ENCODE measurements around the gene ZNF718.
"Not testable (repeated sequence)": the region's sequence is repeated elsewhere in the genome, so short reads cannot be mapped to it uniquely, and the experiment has no call there.

DNA sequence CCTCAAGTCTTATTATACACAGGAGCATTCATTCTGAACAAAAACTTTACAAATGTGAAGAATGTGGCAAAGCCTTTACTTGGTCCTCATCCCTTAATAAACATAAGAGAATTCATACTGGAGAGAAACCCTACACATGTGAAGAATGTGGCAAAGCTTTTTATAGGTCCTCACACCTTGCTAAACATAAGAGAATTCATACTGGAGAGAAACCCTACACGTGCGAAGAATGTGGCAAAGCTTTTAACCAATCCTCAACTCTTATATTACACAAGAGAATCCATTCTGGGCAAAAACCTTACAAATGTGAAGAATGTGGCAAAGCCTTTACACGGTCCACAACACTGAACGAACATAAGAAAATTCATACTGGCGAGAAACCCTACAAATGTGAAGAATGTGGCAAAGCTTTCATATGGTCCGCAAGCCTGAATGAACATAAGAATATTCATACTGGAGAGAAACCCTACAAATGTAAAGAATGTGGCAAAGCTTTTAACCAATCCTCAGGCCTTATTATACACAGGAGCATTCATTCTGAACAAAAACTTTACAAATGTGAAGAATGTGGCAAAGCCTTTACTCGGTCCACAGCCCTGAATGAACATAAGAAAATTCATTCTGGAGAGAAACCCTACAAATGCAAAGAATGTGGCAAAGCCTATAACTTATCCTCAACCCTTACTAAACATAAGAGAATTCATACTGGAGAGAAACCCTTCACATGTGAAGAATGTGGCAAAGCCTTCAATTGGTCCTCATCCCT lies 37.6 kb upstream of the ZNF718 start:
- TF ChIP-seq, protein P1, sequence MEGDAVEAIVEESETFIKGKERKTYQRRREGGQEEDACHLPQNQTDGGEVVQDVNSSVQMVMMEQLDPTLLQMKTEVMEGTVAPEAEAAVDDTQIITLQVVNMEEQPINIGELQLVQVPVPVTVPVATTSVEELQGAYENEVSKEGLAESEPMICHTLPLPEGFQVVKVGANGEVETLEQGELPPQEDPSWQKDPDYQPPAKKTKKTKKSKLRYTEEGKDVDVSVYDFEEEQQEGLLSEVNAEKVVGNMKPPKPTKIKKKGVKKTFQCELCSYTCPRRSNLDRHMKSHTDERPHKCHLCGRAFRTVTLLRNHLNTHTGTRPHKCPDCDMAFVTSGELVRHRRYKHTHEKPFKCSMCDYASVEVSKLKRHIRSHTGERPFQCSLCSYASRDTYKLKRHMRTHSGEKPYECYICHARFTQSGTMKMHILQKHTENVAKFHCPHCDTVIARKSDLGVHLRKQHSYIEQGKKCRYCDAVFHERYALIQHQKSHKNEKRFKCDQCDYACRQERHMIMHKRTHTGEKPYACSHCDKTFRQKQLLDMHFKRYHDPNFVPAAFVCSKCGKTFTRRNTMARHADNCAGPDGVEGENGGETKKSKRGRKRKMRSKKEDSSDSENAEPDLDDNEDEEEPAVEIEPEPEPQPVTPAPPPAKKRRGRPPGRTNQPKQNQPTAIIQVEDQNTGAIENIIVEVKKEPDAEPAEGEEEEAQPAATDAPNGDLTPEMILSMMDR (conservative IDR thresholded peaks at IDR 0.05; ENCODE audit: low read depth, low read length), result not testable (repeated sequence)
- not testable (repeated sequence) for TF ChIP-seq EZH2 (IDR thresholded peaks at IDR 0.05; ENCODE audit: low read length, unreplicated experiment)

Data from PC-3 (cell line).